ENCODE data around the gene UNC5CL. TPM values are rescaled to one million over a fixed set of nuclear protein-coding genes. Genes with fewer than 3 reads are reported as not detected.

UNC5CL gene
- total and polyA plus RNA-seq, 2 experiments from 2014 or later: 0.87 to 1.2 TPM

DNA sequence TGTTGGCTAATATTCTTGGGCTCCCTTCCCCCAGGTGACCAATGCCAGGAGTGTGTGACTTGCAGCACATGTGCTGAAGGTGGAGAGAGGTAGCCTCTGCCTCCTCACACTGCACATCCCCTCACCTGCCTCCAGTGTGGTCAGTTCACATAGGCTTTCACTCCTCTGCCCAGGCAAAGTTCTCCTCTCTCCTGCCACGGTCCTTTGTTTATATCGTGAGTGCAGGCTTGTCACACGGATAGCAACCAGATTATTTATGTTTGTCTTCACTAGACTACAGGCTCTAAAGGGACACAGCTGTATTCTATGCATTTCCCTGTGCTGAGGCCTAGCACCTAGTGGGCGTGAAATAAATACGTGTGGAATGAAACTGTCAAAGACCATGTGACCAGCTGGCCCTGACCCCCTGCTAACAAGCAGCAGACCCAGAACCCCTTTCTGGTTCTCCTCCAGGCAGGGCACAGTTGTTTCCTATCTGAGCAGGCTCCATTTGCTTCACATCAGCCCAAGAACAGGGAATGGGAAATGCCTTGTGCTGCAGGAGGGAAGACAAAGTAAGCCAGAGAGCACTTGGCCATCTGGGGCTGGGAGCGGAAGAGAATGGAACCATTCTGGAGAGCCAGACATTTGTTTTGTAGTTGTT lies 42.3 kb downstream of the UNC5CL start:
- H2AFZ ChIP-seq: peak overlapping the region; percentile 80; the same call in 1 of the 2 replicates
- Mint-ChIP-seq H3K9me3 (no peaks in the 10 kb centered on the region; the same call in 1 of the 3 replicates), H3K36me3 (ENCODE audit: low read depth) (no peaks in the 10 kb centered on the region; the same call in 2 of the 3 replicates), H3K4me1 (peaks cover 57% of the 10 kb centered on the region), H3K27me3 (ENCODE audit: insufficient read depth, low read depth, poor library complexity) (peaks cover 15% of the 10 kb centered on the region), H3K27ac (peak overlapping the region; percentile 97), H3K4me3 (no peak overlapping the region)
- no peaks in the 10 kb centered on the region for H3K27me3 ChIP-seq (ENCODE audit: insufficient read depth)
- H4K20me1 ChIP-seq (replicated peaks; ENCODE audit: insufficient read depth): no peaks in the 10 kb centered on the region
- peak; percentile 38 for ATAC-seq
- DNase-seq (ENCODE audit: low spot score): peak; percentile 45
- H3K4me3 ChIP-seq: peak overlapping the region; percentile 11; the same call in 1 of the 2 replicates
- H3K4me1 ChIP-seq (ENCODE audit: insufficient read depth): peaks cover 41% of the 10 kb centered on the region
- H3K4me2 ChIP-seq: peak overlapping the region; percentile 1
- H3K79me2 ChIP-seq (replicated peaks; ENCODE audit: insufficient read depth): no peaks in the 10 kb centered on the region
- TF ChIP-seq POLR2AphosphoS5 (IDR thresholded peaks at IDR 0.05; ENCODE audit: low read depth) (no peak), ZNF462 (CRISPR knock-in tag; IDR thresholded peaks at IDR 0.05) (no peak), REST (IDR thresholded peaks at IDR 0.05; ENCODE audit: unreplicated experiment) (no peak), ZNF331 (CRISPR knock-in tag; IDR thresholded peaks at IDR 0.05; ENCODE audit: low read depth) (no peak), JUNB (IDR thresholded peaks at IDR 0.05; ENCODE audit: unreplicated experiment) (no peak)
- TF ChIP-seq, protein P1, sequence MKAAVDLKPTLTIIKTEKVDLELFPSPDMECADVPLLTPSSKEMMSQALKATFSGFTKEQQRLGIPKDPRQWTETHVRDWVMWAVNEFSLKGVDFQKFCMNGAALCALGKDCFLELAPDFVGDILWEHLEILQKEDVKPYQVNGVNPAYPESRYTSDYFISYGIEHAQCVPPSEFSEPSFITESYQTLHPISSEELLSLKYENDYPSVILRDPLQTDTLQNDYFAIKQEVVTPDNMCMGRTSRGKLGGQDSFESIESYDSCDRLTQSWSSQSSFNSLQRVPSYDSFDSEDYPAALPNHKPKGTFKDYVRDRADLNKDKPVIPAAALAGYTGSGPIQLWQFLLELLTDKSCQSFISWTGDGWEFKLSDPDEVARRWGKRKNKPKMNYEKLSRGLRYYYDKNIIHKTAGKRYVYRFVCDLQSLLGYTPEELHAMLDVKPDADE (IDR thresholded peaks at IDR 0.05): no peak
- H3F3A ChIP-seq (replicated peaks; ENCODE audit: low read depth): peaks cover 9% of the 10 kb centered on the region
- peak overlapping the region; percentile 91 for H3K27ac ChIP-seq (ENCODE audit: low read depth)
- H3K36me3 ChIP-seq (ENCODE audit: insufficient read depth): no peaks in the 10 kb centered on the region
- H3K9me2 ChIP-seq (ENCODE audit: insufficient read depth): peaks cover 9% of the 10 kb centered on the region

All from GM23338 (cell line).